ENCODE measurements around the gene SLCO1B1. TPM values are rescaled to one million over a fixed set of nuclear protein-coding genes. Genes with fewer than 3 reads are reported as not detected.
"Not testable (repeated sequence)": the region's sequence is repeated elsewhere in the genome, so short reads cannot be mapped to it uniquely, and the experiment has no call there.

Gene SLCO1B1
- total RNA-seq, 1 donor from 2014 or later = not detected

DNA sequence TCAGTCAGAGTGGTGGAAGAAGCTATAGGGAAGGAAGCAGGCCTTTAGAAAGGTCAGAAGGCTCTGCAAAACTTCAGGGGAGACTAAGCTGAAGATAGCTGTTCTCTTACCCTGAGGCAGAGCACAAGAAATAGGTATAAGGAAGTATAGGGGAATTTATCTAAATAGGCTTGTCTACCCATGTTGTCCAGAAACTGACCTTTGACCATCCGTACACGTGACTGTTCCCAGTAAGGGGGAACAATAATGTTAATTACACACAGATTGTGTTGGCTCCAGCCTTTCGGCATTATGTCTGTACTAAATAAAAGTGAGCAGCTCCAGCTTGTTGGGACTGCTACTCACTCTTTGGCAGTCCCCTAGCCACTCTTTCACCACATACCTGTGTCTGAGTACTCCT is 59.0 kb downstream of the SLCO1B1 start:
- TF ChIP-seq, protein P1, sequence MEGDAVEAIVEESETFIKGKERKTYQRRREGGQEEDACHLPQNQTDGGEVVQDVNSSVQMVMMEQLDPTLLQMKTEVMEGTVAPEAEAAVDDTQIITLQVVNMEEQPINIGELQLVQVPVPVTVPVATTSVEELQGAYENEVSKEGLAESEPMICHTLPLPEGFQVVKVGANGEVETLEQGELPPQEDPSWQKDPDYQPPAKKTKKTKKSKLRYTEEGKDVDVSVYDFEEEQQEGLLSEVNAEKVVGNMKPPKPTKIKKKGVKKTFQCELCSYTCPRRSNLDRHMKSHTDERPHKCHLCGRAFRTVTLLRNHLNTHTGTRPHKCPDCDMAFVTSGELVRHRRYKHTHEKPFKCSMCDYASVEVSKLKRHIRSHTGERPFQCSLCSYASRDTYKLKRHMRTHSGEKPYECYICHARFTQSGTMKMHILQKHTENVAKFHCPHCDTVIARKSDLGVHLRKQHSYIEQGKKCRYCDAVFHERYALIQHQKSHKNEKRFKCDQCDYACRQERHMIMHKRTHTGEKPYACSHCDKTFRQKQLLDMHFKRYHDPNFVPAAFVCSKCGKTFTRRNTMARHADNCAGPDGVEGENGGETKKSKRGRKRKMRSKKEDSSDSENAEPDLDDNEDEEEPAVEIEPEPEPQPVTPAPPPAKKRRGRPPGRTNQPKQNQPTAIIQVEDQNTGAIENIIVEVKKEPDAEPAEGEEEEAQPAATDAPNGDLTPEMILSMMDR (IDR thresholded peaks at IDR 0.05; ENCODE audit: insufficient read depth, low read length, poor library complexity, severe bottlenecking) = no peak
- no peak overlapping the region for H3K4me3 ChIP-seq (ENCODE audit: low read depth, low read length)

DNA sequence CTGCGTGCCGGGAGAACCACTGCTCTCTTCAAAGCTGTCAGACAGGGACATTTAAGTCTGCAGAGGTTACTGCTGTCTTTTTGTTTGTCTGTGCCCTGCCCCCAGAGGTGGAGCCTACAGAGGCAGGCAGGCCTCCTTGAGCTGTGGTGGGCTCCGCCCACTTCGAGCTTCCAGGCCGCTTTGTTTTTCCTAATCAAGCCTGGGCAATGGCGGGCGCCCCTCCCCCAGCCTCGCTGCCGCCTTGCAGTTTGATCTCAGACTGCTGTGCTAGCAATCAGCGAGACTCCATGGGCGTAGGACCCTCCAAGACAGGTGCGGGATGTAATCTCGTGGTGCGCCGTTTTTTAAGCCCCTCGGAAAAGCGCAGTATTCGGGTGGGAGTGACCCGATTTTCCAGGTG is 83.4 kb downstream of the SLCO1B1 start:
- DNase-seq (ENCODE audit: low read depth); H3K4me3 ChIP-seq (ENCODE audit: low read depth, low read length); H3K27me3 ChIP-seq (ENCODE audit: control insufficient read depth, insufficient read depth, low read length); H3K36me3 ChIP-seq (ENCODE audit: control insufficient read depth, insufficient read depth, low read length): not testable (repeated sequence)

More for the DNA sequence above, 59.0 kb downstream of the SLCO1B1 start:
- Histone ChIP-seq H3K27me3 (ENCODE audit: control insufficient read depth, insufficient read depth, low read length) (no peaks in the 10 kb centered on the region), H3K36me3 (ENCODE audit: control insufficient read depth, insufficient read depth, low read length) (no peaks in the 10 kb centered on the region)
- DNase-seq (ENCODE audit: low read depth) = no peak

DNA sequence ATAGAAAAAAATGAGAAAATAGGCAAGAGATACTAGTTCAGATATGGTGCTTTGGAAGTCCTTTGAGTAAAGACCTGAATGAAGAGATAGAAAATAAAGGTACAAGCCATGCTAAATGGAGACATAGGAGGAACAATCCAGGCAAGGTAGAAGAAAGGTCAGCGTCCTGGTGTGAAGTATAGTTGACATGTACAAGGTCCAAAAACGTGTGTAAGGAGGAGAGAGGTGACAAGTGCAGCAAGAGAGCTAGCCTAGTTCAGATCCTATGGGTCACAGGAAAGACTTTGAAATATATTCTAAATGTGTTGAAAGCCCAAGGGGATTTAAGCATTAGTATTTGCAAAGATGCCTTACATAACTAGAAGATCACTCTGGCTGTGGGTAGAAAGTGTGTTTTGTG is 88.2 kb downstream of the SLCO1B1 start:
- TF ChIP-seq, protein P1 (IDR thresholded peaks at IDR 0.05; ENCODE audit: insufficient read depth, low read length, poor library complexity, severe bottlenecking) = no peak
- no peaks in the 10 kb centered on the region for H3K27me3 ChIP-seq (ENCODE audit: control insufficient read depth, insufficient read depth, low read length)
- no peak for DNase-seq (ENCODE audit: low read depth)
- no peak overlapping the region for H3K4me3 ChIP-seq (ENCODE audit: low read depth, low read length)
- H3K36me3 ChIP-seq (ENCODE audit: control insufficient read depth, insufficient read depth, low read length) = no peaks in the 10 kb centered on the region

DNA sequence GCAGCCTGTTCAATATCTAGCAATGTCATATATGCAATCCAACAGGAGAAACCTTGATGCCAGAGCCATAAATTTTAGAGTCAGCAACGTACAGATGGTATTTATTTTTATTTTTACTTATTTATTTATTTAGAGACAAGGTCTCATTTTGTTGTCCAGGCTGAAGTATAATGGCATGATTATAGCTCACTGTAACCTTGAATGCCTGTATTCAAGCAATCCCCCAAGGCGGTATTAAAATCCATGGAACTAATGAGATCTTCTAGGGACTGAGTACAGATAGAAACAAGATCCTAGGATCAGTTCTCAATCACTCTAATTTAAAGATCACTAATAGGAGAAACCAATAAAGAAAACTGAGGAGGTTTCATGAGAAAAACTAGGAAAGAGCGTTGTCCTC is 89.3 kb downstream of the SLCO1B1 start:
- no peak overlapping the region for H3K4me3 ChIP-seq (ENCODE audit: low read depth, low read length)
- H3K27me3 ChIP-seq (ENCODE audit: control insufficient read depth, insufficient read depth, low read length) = no peaks in the 10 kb centered on the region
- H3K36me3 ChIP-seq (ENCODE audit: control insufficient read depth, insufficient read depth, low read length) = no peaks in the 10 kb centered on the region
- no peak for DNase-seq (ENCODE audit: low read depth)
- TF ChIP-seq, protein P1 (IDR thresholded peaks at IDR 0.05; ENCODE audit: insufficient read depth, low read length, poor library complexity, severe bottlenecking) = no peak

DNA sequence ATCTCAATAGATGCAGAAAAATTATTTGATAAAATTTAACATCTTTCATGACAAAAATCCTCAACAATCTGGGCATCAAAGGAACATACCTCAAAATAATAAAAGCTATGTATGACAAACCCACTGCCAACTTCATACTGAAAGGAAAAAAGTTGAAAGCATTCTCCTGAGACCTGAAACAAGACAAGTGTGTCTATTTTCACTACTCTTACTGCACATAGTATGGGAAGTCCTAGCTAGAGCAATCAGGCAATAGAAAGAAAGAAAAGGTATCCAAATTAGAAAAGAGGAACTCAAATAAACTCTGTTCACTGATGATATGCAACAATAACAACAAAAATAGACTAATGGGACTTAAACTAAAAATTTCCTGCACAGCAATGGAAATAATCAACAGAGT is 90.1 kb downstream of the SLCO1B1 start:
- TF ChIP-seq, protein P1 (IDR thresholded peaks at IDR 0.05; ENCODE audit: insufficient read depth, low read length, poor library complexity, severe bottlenecking) = no peak
- Histone ChIP-seq H3K4me3 (ENCODE audit: low read depth, low read length) (no peak overlapping the region), H3K27me3 (ENCODE audit: control insufficient read depth, insufficient read depth, low read length) (no peaks in the 10 kb centered on the region), H3K36me3 (ENCODE audit: control insufficient read depth, insufficient read depth, low read length) (no peaks in the 10 kb centered on the region)
- no peak for DNase-seq (ENCODE audit: low read depth)

DNA sequence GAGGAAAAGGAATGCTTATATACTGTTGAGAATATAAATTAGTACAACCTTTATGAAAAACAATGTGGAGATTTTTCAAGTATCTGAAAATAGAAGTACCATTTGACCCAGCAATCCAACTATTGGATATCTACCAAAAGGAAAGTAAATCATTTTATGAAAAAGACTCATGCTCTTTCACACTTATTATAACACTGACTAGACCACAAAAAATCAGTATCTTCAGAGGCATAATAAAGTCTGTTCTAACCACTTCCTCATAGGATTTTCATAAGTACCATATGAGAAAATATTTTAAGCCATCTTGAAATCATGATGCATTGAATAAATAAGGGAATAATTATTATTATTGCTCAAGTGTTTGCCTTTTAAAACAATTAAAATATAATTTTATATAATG is 90.8 kb downstream of the SLCO1B1 start:
- no peak for DNase-seq (ENCODE audit: low read depth)
- no peaks in the 10 kb centered on the region for H3K27me3 ChIP-seq (ENCODE audit: control insufficient read depth, insufficient read depth, low read length)
- TF ChIP-seq, protein P1 (IDR thresholded peaks at IDR 0.05; ENCODE audit: insufficient read depth, low read length, poor library complexity, severe bottlenecking) = no peak
- no peaks in the 10 kb centered on the region for H3K36me3 ChIP-seq (ENCODE audit: control insufficient read depth, insufficient read depth, low read length)
- no peak overlapping the region for H3K4me3 ChIP-seq (ENCODE audit: low read depth, low read length)

Data from kidney epithelial cell (primary cell).